BLaER1 (cell line): Measurements from ENCODE around the gene ST6GAL2.

ENCODE experiments used
- H3K27ac ChIP-seq: shearing (Covaris generic); formaldehyde crosslinking; 2 replicates; pipeline ENCODE4 v1.8.1; 2022
- H3K27me3 ChIP-seq: shearing (Covaris generic); formaldehyde crosslinking; 2 replicates; pipeline ENCODE4 v1.8.1; 2022
- H3K36me3 ChIP-seq: shearing (Covaris generic); formaldehyde crosslinking; 2 replicates; pipeline ENCODE4 v1.8.1; 2022
- H3K4me1 ChIP-seq: shearing (Covaris generic); formaldehyde crosslinking; 2 replicates; pipeline ENCODE4 v1.8.1; 2022
- H3K4me2 ChIP-seq: shearing (Covaris generic); formaldehyde crosslinking; 2 replicates; pipeline ENCODE4 v1.8.1; 2022
- H3K4me3 ChIP-seq: shearing (Covaris generic); formaldehyde crosslinking; 2 replicates; pipeline ENCODE4 v1.8.1; 2022
- H3K9ac ChIP-seq: shearing (Covaris generic); formaldehyde crosslinking; 2 replicates; pipeline ENCODE4 v1.8.1; 2022
- H3K9me3 ChIP-seq: shearing (Covaris generic); formaldehyde crosslinking; 2 replicates; pipeline ENCODE4 v1.8.1; 2022
- H4K20me1 ChIP-seq: shearing (Covaris generic); formaldehyde crosslinking; 2 replicates; pipeline ENCODE4 v1.8.1; 2022
- Cebpa-rat ChIP-seq: shearing (Covaris generic); IDR thresholded peaks from 2 replicates; pipeline ENCODE4 v1.8.1; 2022

Gene ST6GAL2

GRCh38 chr2:106830191-106830590 is 55.8 kb downstream of the ST6GAL2 start:
- H3K9me3 ChIP-seq: no peaks in the 10 kb centered on the region
- no peak overlapping the region for H3K4me3 ChIP-seq
- no peaks in the 10 kb centered on the region for H3K4me1 ChIP-seq
- TF ChIP-seq Cebpa-rat: no peak
- no peak overlapping the region for H3K9ac ChIP-seq
- no peaks in the 10 kb centered on the region for H4K20me1 ChIP-seq
- no peaks in the 10 kb centered on the region for H3K36me3 ChIP-seq
- H3K27me3 ChIP-seq: no peaks in the 10 kb centered on the region
- H3K27ac ChIP-seq: no peak overlapping the region
- no peak overlapping the region for H3K4me2 ChIP-seq

GRCh38 chr2:106828119-106828518 is 57.8 kb downstream of the ST6GAL2 start:
- Histone ChIP-seq H3K27me3 (no peaks in the 10 kb centered on the region), H3K27ac (no peak overlapping the region), H3K36me3 (no peaks in the 10 kb centered on the region), H3K9me3 (no peaks in the 10 kb centered on the region), H3K4me3 (no peak overlapping the region), H3K4me1 (no peaks in the 10 kb centered on the region), H3K4me2 (no peak overlapping the region), H4K20me1 (no peaks in the 10 kb centered on the region), H3K9ac (no peak overlapping the region)
- TF ChIP-seq Cebpa-rat: no peak

DNA sequence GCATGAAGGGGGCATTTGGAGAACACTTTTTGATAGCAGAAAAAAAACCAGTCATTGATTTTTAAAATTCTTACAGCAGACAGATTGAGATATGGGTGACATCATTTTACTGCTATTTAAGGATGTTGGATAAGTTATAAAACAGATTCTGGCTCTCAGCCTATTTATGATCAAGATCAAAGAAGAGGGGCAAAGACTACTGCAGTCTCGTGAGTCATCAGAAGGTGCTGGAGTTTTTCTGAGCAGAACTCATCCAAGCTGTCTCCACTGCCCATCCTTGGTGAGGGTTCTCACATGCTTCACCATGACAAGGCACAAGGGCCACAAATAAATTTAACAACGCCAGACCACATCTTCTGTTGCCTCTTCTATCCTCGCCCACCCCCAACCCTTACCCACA is 58.8 kb downstream of the ST6GAL2 start:
- H3K9me3 ChIP-seq: no peaks in the 10 kb centered on the region
- no peaks in the 10 kb centered on the region for H3K4me1 ChIP-seq
- no peaks in the 10 kb centered on the region for H3K27me3 ChIP-seq
- H3K4me3 ChIP-seq: no peak overlapping the region
- H3K27ac ChIP-seq: no peak overlapping the region
- H3K9ac ChIP-seq: no peak overlapping the region
- TF ChIP-seq Cebpa-rat: no peak
- no peaks in the 10 kb centered on the region for H4K20me1 ChIP-seq
- no peaks in the 10 kb centered on the region for H3K36me3 ChIP-seq
- no peak overlapping the region for H3K4me2 ChIP-seq

GRCh38 chr2:106825161-106825560 is 60.8 kb downstream of the ST6GAL2 start:
- Histone ChIP-seq H3K27ac (no peak overlapping the region), H3K27me3 (no peaks in the 10 kb centered on the region), H3K4me3 (no peak overlapping the region), H3K4me2 (no peak overlapping the region), H4K20me1 (no peaks in the 10 kb centered on the region), H3K9ac (no peak overlapping the region), H3K9me3 (no peaks in the 10 kb centered on the region), H3K4me1 (no peaks in the 10 kb centered on the region), H3K36me3 (no peaks in the 10 kb centered on the region)
- no peak for TF ChIP-seq Cebpa-rat

DNA sequence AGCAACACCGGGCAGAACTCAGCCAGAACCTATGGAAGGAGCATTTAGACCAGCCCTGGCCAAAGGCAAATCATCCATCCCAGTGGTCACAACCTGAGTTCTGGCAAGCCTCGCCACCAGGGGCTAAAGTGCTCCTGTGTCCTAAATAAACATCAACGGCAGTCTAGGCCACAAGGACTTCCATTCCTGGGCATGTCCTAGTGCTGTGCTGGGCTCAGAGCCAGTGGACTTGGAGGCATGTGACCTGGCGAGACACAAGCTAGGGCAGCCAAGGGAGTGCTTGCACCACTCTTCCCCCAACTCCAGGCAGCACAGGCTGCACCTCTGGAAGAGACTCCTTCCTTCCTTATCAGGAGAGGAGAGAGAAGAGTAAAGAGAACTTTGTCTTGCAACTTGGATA is 69.0 kb downstream of the ST6GAL2 start:
- no peaks in the 10 kb centered on the region for H3K4me1 ChIP-seq
- H3K36me3 ChIP-seq: no peaks in the 10 kb centered on the region
- no peaks in the 10 kb centered on the region for H3K9me3 ChIP-seq
- no peak overlapping the region for H3K27ac ChIP-seq
- TF ChIP-seq Cebpa-rat: no peak
- no peaks in the 10 kb centered on the region for H4K20me1 ChIP-seq
- no peak overlapping the region for H3K4me2 ChIP-seq
- no peaks in the 10 kb centered on the region for H3K27me3 ChIP-seq
- H3K4me3 ChIP-seq: no peak overlapping the region
- no peak overlapping the region for H3K9ac ChIP-seq

GRCh38 chr2:106812841-106813240 is 73.1 kb downstream of the ST6GAL2 start:
- Histone ChIP-seq H3K9me3 (no peaks in the 10 kb centered on the region), H3K27ac (no peak overlapping the region), H3K4me2 (no peak overlapping the region), H3K27me3 (no peaks in the 10 kb centered on the region), H3K9ac (no peak overlapping the region), H3K4me1 (no peaks in the 10 kb centered on the region), H3K36me3 (no peaks in the 10 kb centered on the region), H3K4me3 (no peak overlapping the region), H4K20me1 (no peaks in the 10 kb centered on the region)
- no peak for TF ChIP-seq Cebpa-rat

GRCh38 chr2:106812383-106812782 is 73.6 kb downstream of the ST6GAL2 start:
- H3K27me3 ChIP-seq: no peaks in the 10 kb centered on the region
- no peaks in the 10 kb centered on the region for H3K4me1 ChIP-seq
- H3K9ac ChIP-seq: no peak overlapping the region
- H3K27ac ChIP-seq: no peak overlapping the region
- H3K36me3 ChIP-seq: no peaks in the 10 kb centered on the region
- no peak for TF ChIP-seq Cebpa-rat
- no peak overlapping the region for H3K4me3 ChIP-seq
- H3K4me2 ChIP-seq: no peak overlapping the region
- no peaks in the 10 kb centered on the region for H3K9me3 ChIP-seq
- H4K20me1 ChIP-seq: no peaks in the 10 kb centered on the region

- H3K27me3 ChIP-seq: no peaks in the 10 kb centered on the region
- H3K4me2 ChIP-seq: no peak overlapping the region
- H3K9me3 ChIP-seq: no peaks in the 10 kb centered on the region
- no peaks in the 10 kb centered on the region for H3K4me1 ChIP-seq
- no peaks in the 10 kb centered on the region for H3K36me3 ChIP-seq
- no peak overlapping the region for H3K4me3 ChIP-seq
- H3K9ac ChIP-seq: no peak overlapping the region
- TF ChIP-seq Cebpa-rat: no peak
- no peak overlapping the region for H3K27ac ChIP-seq
- no peaks in the 10 kb centered on the region for H4K20me1 ChIP-seq
These were observed 80.3 kb downstream of the ST6GAL2 start for GRCh38 chr2:106805716-106806115.

DNA sequence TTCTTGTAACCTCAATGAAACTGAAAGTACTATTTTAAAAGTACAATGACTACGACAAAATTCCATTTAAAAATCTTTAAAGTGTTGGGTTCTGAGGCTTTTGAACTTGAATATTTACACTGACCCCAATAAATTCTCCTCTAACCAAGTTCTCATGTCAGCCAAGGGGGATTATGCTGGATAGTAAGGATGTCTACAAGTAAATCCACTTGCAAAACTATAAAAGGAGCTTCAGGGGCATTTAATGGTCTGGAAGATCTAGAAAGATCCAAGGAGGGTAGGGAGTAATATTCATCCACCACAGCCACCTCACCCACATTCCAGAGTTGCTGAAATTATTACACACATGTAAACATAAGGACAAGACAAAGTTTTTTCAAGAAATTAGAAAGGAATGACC is 81.8 kb downstream of the ST6GAL2 start:
- H3K4me2 ChIP-seq: no peak overlapping the region
- TF ChIP-seq Cebpa-rat: no peak

GRCh38 chr2:106800976-106801655 is 84.9 kb downstream of the ST6GAL2 start:
- H3K36me3 ChIP-seq: no peaks in the 10 kb centered on the region
- H3K9ac ChIP-seq: no peak overlapping the region
- no peaks in the 10 kb centered on the region for H3K9me3 ChIP-seq
- no peak overlapping the region for H3K4me2 ChIP-seq
- no peaks in the 10 kb centered on the region for H4K20me1 ChIP-seq
- no peak overlapping the region for H3K4me3 ChIP-seq
- H3K4me1 ChIP-seq: no peaks in the 10 kb centered on the region
- no peak for TF ChIP-seq Cebpa-rat
- H3K27ac ChIP-seq: no peak overlapping the region
- H3K27me3 ChIP-seq: no peaks in the 10 kb centered on the region

More for the DNA sequence above, 81.8 kb downstream of the ST6GAL2 start:
- H3K4me3 ChIP-seq: no peak overlapping the region
- no peak overlapping the region for H3K9ac ChIP-seq
- H3K36me3 ChIP-seq: no peaks in the 10 kb centered on the region
- H4K20me1 ChIP-seq: no peaks in the 10 kb centered on the region
- H3K9me3 ChIP-seq: no peaks in the 10 kb centered on the region
- no peak overlapping the region for H3K27ac ChIP-seq
- no peaks in the 10 kb centered on the region for H3K27me3 ChIP-seq
- H3K4me1 ChIP-seq: no peaks in the 10 kb centered on the region

DNA sequence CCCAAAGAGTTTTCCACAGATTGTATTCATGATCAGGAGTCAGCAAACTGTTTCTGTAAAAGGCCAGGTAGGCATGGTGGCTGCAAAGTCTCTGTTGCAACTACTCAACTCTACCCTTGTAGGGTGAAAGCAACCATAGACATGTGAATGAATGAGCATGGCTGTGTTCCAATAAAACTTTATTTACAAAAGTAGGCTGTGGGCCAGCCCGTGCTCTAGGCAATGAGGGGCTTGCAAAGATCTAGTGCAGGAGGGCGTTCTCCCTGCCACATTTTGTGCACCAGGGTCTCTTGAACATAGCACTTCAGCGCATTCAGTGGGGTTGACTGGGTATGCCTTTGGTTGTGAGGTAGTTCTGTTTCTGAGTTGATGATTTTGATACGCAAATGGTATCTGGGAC is 85.8 kb downstream of the ST6GAL2 start:
- H3K4me3 ChIP-seq: no peak overlapping the region
- H3K9ac ChIP-seq: no peak overlapping the region
- no peak for TF ChIP-seq Cebpa-rat

More for the DNA sequence above, 85.8 kb downstream of the ST6GAL2 start:
- no peaks in the 10 kb centered on the region for H3K9me3 ChIP-seq
- no peaks in the 10 kb centered on the region for H3K27me3 ChIP-seq
- H3K27ac ChIP-seq: no peak overlapping the region
- no peaks in the 10 kb centered on the region for H3K4me1 ChIP-seq
- no peaks in the 10 kb centered on the region for H4K20me1 ChIP-seq
- no peak overlapping the region for H3K4me2 ChIP-seq
- no peaks in the 10 kb centered on the region for H3K36me3 ChIP-seq
